ACC112 (cell line): ENCODE measurements around the gene TYW5.

Experiments
- H2AFZ ChIP-seq: fragments of 200-600 bp; sonication (generic); one replicate; pipeline ENCODE4 v1.6.0; 2017; ENCODE audit warnings: antibody characterized with exemption, low read length; ENCODE audit not compliant: unreplicated experiment
- H3K27ac ChIP-seq: fragments of 200-600 bp; sonication (generic); 2 replicates; pipeline ENCODE4 v1.5.1; 2014; ENCODE audit warnings: low read depth, mild to moderate bottlenecking, antibody characterized with exemption, low read length, moderate library complexity
- H3K27me3 ChIP-seq: fragments of 200-600 bp; sonication (generic); 2 replicates; pipeline ENCODE4 v1.6.1; 2014; ENCODE audit warnings: mild to moderate bottlenecking, antibody characterized with exemption, low read length, moderate library complexity, mixed read lengths; ENCODE audit not compliant: insufficient read depth
- H3K36me3 ChIP-seq: fragments of 200-600 bp; sonication (generic); 2 replicates; pipeline ENCODE4 v1.6.1; 2016; ENCODE audit warnings: mild to moderate bottlenecking, antibody characterized with exemption, low read length, moderate library complexity, mixed read lengths; ENCODE audit not compliant: insufficient read depth
- H3K4me1 ChIP-seq: fragments of 200-600 bp; sonication (generic); one replicate; pipeline ENCODE4 v1.6.1; 2016; ENCODE audit warnings: low read length, mixed read lengths; ENCODE audit not compliant: insufficient read depth, unreplicated experiment, control insufficient read depth
- H3K4me3 ChIP-seq: fragments of 200-600 bp; sonication (generic); 2 replicates; pipeline ENCODE4 v1.5.1; 2014; ENCODE audit warnings: mild to moderate bottlenecking, low read depth, low read length
- H3K79me2 ChIP-seq: fragments of 200-600 bp; sonication (generic); one replicate; pipeline ENCODE4 v1.6.0; 2016; ENCODE audit warnings: low read length; ENCODE audit not compliant: control insufficient read depth, unreplicated experiment, insufficient read depth

The TYW5 gene

GRCh38 chr2:199973703-199974102, 18.4 kb upstream of the TYW5 start:
- H3K27me3 ChIP-seq = no peaks in the 10 kb centered on the region
- no peak overlapping the region for H3K27ac ChIP-seq
- no peak overlapping the region for H3K4me3 ChIP-seq
- no peaks in the 10 kb centered on the region for H3K79me2 ChIP-seq
- H2AFZ ChIP-seq = no peak overlapping the region
- H3K36me3 ChIP-seq = no peaks in the 10 kb centered on the region
- peaks cover 21% of the 10 kb centered on the region for H3K4me1 ChIP-seq

GRCh38 chr2:199972088-199972626, 16.9 kb upstream of the TYW5 start:
- Histone ChIP-seq H3K4me3 (no peak overlapping the region), H3K27me3 (no peaks in the 10 kb centered on the region), H3K79me2 (no peaks in the 10 kb centered on the region), H3K36me3 (no peaks in the 10 kb centered on the region), H3K27ac (no peak overlapping the region), H3K4me1 (peaks cover 9% of the 10 kb centered on the region), H2AFZ (no peak overlapping the region)

- H3K4me3 ChIP-seq = no peak overlapping the region
- peaks cover 13% of the 10 kb centered on the region for H3K36me3 ChIP-seq
- no peak overlapping the region for H3K27ac ChIP-seq
- no peak overlapping the region for H2AFZ ChIP-seq
- no peaks in the 10 kb centered on the region for H3K79me2 ChIP-seq
- no peaks in the 10 kb centered on the region for H3K27me3 ChIP-seq
- H3K4me1 ChIP-seq = no peaks in the 10 kb centered on the region
Observed at GRCh38 chr2:199968126-199968525, 12.8 kb upstream of the TYW5 start.

GRCh38 chr2:199966976-199967375, 11.7 kb upstream of the TYW5 start:
- Histone ChIP-seq H3K79me2 (no peaks in the 10 kb centered on the region), H3K36me3 (peaks cover 13% of the 10 kb centered on the region), H3K27me3 (no peaks in the 10 kb centered on the region), H3K4me3 (no peak overlapping the region), H3K4me1 (no peaks in the 10 kb centered on the region), H2AFZ (no peak overlapping the region), H3K27ac (no peak overlapping the region)

GRCh38 chr2:199966405-199966804, 11.1 kb upstream of the TYW5 start:
- Histone ChIP-seq H3K27ac (no peak overlapping the region), H3K4me1 (no peaks in the 10 kb centered on the region), H3K27me3 (no peaks in the 10 kb centered on the region), H2AFZ (no peak overlapping the region), H3K36me3 (peaks cover 13% of the 10 kb centered on the region), H3K4me3 (no peak overlapping the region), H3K79me2 (no peaks in the 10 kb centered on the region)

GRCh38 chr2:199962203-199962602, 6.9 kb upstream of the TYW5 start:
- H3K36me3 ChIP-seq = peaks cover 28% of the 10 kb centered on the region
- H3K27ac ChIP-seq = no peak overlapping the region

GRCh38 chr2:199958014-199958413, 2.7 kb upstream of the TYW5 start:
- Histone ChIP-seq H3K36me3 (peaks cover 15% of the 10 kb centered on the region), H3K4me1 (peaks cover 23% of the 10 kb centered on the region), H3K27me3 (no peaks in the 10 kb centered on the region), H2AFZ (no peak overlapping the region), H3K4me3 (no peak overlapping the region; the same call in 1 of the 2 replicates), H3K27ac (no peak overlapping the region), H3K79me2 (peaks cover 54% of the 10 kb centered on the region)

More at GRCh38 chr2:199962203-199962602, 6.9 kb upstream of the TYW5 start:
- Histone ChIP-seq H3K4me1 (peaks cover 7% of the 10 kb centered on the region), H2AFZ (no peak overlapping the region), H3K79me2 (peaks cover 17% of the 10 kb centered on the region), H3K27me3 (no peaks in the 10 kb centered on the region), H3K4me3 (no peak overlapping the region)

GRCh38 chr2:199956062-199956380, 730 bp upstream of the TYW5 start:
- Histone ChIP-seq H2AFZ (peak overlapping the region; percentile 97), H3K36me3 (peaks cover 17% of the 10 kb centered on the region), H3K27ac (peak overlapping the region; percentile 78), H3K4me3 (peak overlapping the region; percentile 99), H3K27me3 (no peaks in the 10 kb centered on the region), H3K79me2 (peaks cover 68% of the 10 kb centered on the region), H3K4me1 (peaks cover 23% of the 10 kb centered on the region)

- peak overlapping the region; percentile 99 for H3K4me3 ChIP-seq
- H3K36me3 ChIP-seq = peaks cover 18% of the 10 kb centered on the region
- H3K27me3 ChIP-seq = no peaks in the 10 kb centered on the region
- H3K79me2 ChIP-seq = peaks cover 76% of the 10 kb centered on the region
- H3K4me1 ChIP-seq = peaks cover 23% of the 10 kb centered on the region
- H2AFZ ChIP-seq = peak overlapping the region; percentile 97
- H3K27ac ChIP-seq = peak overlapping the region; percentile 78
Observed at GRCh38 chr2:199955007-199955338, 318 bp downstream of the TYW5 start.

- Histone ChIP-seq H3K27ac (no peak overlapping the region), H3K4me1 (peaks cover 14% of the 10 kb centered on the region), H3K36me3 (peaks cover 25% of the 10 kb centered on the region), H2AFZ (no peak overlapping the region), H3K27me3 (no peaks in the 10 kb centered on the region), H3K4me3 (no peak overlapping the region), H3K79me2 (peaks cover 55% of the 10 kb centered on the region)
Observed at GRCh38 chr2:199951023-199951422, 4.3 kb downstream of the TYW5 start.

GRCh38 chr2:199950396-199950795, 4.9 kb downstream of the TYW5 start:
- H2AFZ ChIP-seq = no peak overlapping the region
- peaks cover 55% of the 10 kb centered on the region for H3K79me2 ChIP-seq
- no peak overlapping the region for H3K27ac ChIP-seq
- H3K27me3 ChIP-seq = no peaks in the 10 kb centered on the region
- peaks cover 30% of the 10 kb centered on the region for H3K36me3 ChIP-seq
- peaks cover 14% of the 10 kb centered on the region for H3K4me1 ChIP-seq
- H3K4me3 ChIP-seq = no peak overlapping the region
